ENCODE measurements around the gene CSTB. TPM values are rescaled to one million over a fixed set of nuclear protein-coding genes. Genes with fewer than 3 reads are reported as not detected.

CSTB gene
- polyA plus RNA-seq, 4 donors: 42.1 to 109 (median 61.5) TPM

- H3K4me1 ChIP-seq (ENCODE audit: control insufficient read depth in 3 of 3, insufficient read depth in 2 of 3, low read depth in 1 of 3, low read length in 2 of 3): peaks cover 0 to 7% (median 2%) of the 10 kb centered on the region in 3 donors
- peak overlapping the region; percentile 71 to 92 (median 84) for H3K4me3 ChIP-seq (ENCODE audit: low read depth in 1 of 3, low read length in 3 of 3)
- FAIRE-seq: no peak
- no peaks in the 10 kb centered on the region for H3K27me3 ChIP-seq (ENCODE audit: control insufficient read depth in 3 of 3, insufficient read depth in 3 of 3, low read length in 3 of 3)
- no peak for DNase-seq
- H3K27ac ChIP-seq (ENCODE audit: low read depth in 1 of 3, low read length in 2 of 3): peak overlapping the region in 1 of 3 donors; percentile 33
- 5 to 11% (median 7%) methylated on average over 13 of the region's 13 CpGs for WGBS, 3 donors
- H3K36me3 ChIP-seq (ENCODE audit: control insufficient read depth in 3 of 3, insufficient read depth in 2 of 3, low read depth in 1 of 3, low read length in 3 of 3): peaks cover 2 to 42% (median 4%) of the 10 kb centered on the region in 3 donors
- no peaks in the 10 kb centered on the region for H3K9me3 ChIP-seq (ENCODE audit: control insufficient read depth in 2 of 2, insufficient read depth in 1 of 2, low read depth in 1 of 2, low read length in 1 of 2)
These were observed 14.0 kb upstream of the CSTB start for GRCh38 chr21:43790010-43790524.

GRCh38 chr21:43789276-43790009, 13.3 kb upstream of the CSTB start, which contains the start of gene RRP1:
Gene RRP1, plus strand, starts transcription at chr21:43789577. Its CDS starts 53 bp downstream, at chr21:43789630.
- Histone ChIP-seq H3K9me3 (ENCODE audit: control insufficient read depth in 2 of 2, insufficient read depth in 1 of 2, low read depth in 1 of 2, low read length in 1 of 2) (no peaks in the 10 kb centered on the region), H3K36me3 (ENCODE audit: control insufficient read depth in 3 of 3, insufficient read depth in 2 of 3, low read depth in 1 of 3, low read length in 3 of 3) (peaks cover 2 to 36% (median 4%) of the 10 kb centered on the region in 3 donors), H3K4me3 (ENCODE audit: low read depth in 1 of 3, low read length in 3 of 3) (peak within 1 kb of the TSS; percentile 71 to 92 (median 84)), H3K4me1 (ENCODE audit: control insufficient read depth in 3 of 3, insufficient read depth in 2 of 3, low read depth in 1 of 3, low read length in 2 of 3) (peaks cover 0 to 7% (median 2%) of the 10 kb centered on the region in 3 donors), H3K27ac (ENCODE audit: low read depth in 1 of 3, low read length in 2 of 3) (peak within 1 kb of the TSS; percentile 60 to 93 (median 89)), H3K27me3 (ENCODE audit: control insufficient read depth in 3 of 3, insufficient read depth in 3 of 3, low read length in 3 of 3) (no peaks in the 10 kb centered on the region)
- no peak for FAIRE-seq
- 0% methylated on average over 65 to 83 of the region's 83 CpGs for WGBS, 3 donors
- DNase-seq: peak; percentile 89 to 98

DNA sequence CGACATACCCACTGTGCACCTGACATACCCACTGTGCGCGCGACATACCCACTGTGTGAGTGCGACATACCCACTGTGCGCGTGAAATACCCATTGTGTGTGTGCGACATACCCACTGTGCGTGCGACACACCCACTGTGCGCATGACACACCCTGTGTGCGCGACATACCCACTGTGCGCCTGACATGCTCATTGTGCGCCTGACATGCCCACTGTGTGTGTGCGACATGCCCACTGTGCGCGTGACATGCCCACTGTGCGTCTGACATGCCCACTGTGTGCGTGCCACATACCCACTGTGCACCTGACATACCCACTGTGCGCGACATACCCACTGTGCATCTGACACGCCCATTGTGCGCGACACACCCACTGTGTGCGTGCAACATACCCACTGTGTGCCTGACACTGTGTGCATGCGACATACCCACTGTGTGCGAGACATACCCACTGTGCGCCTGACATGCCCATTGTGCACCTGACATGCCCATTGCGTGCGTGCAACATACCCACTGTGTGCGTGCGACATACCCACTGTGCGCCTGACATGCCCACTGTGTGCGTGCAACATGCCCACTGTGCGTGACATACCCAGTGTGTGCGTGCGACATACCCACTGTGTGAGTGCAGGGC, 10.8 kb upstream of the CSTB start:
- H3K4me3 ChIP-seq (ENCODE audit: low read depth in 1 of 3, low read length in 3 of 3): no peak overlapping the region
- no peak overlapping the region for H3K27ac ChIP-seq (ENCODE audit: low read depth in 1 of 3, low read length in 2 of 3)
- H3K4me1 ChIP-seq (ENCODE audit: control insufficient read depth in 3 of 3, insufficient read depth in 2 of 3, low read depth in 1 of 3, low read length in 2 of 3): peaks cover 0 to 7% (median 2%) of the 10 kb centered on the region in 3 donors
- H3K27me3 ChIP-seq (ENCODE audit: control insufficient read depth in 3 of 3, insufficient read depth in 3 of 3, low read length in 3 of 3): no peaks in the 10 kb centered on the region
- DNase-seq (no peak), FAIRE-seq (no peak)
- no peaks in the 10 kb centered on the region for H3K9me3 ChIP-seq (ENCODE audit: control insufficient read depth in 2 of 2, insufficient read depth in 1 of 2, low read depth in 1 of 2, low read length in 1 of 2)
- 92 to 96% (median 95%) methylated on average over 38 of the region's 38 CpGs for WGBS, 3 donors
- peaks cover 0 to 11% (median 0%) of the 10 kb centered on the region in 3 donors for H3K36me3 ChIP-seq (ENCODE audit: control insufficient read depth in 3 of 3, insufficient read depth in 2 of 3, low read depth in 1 of 3, low read length in 3 of 3)

DNA sequence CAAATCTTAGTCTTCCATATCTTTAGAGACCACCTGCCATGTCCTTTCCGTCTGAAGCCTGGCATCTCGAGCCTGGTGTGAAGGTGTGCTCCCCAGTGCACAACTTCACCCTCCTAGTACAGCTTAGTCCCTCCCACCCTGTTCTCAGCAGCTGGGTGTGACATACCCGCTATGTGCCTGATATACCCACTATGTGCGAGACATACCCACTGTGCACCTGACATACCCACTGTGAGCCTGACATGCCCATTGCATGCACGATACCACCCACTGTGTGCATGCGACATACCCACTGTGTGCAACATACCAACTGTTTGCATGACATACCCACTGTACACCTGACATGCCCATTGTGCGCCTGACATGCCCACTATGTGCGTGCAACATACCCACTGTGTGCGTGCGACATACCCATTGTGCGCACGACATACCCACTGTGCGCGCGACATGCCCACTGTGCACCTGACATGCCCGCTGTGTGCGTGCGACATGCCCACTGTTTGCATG, 10.2 kb upstream of the CSTB start:
- FAIRE-seq (no peak), DNase-seq (no peak)
- Histone ChIP-seq H3K27ac (ENCODE audit: low read depth in 1 of 3, low read length in 2 of 3) (no peak overlapping the region), H3K36me3 (ENCODE audit: control insufficient read depth in 3 of 3, insufficient read depth in 2 of 3, low read depth in 1 of 3, low read length in 3 of 3) (peaks cover 0 to 5% (median 0%) of the 10 kb centered on the region in 3 donors), H3K4me3 (ENCODE audit: low read depth in 1 of 3, low read length in 3 of 3) (no peak overlapping the region), H3K9me3 (ENCODE audit: control insufficient read depth in 2 of 2, insufficient read depth in 1 of 2, low read depth in 1 of 2, low read length in 1 of 2) (no peaks in the 10 kb centered on the region), H3K27me3 (ENCODE audit: control insufficient read depth in 3 of 3, insufficient read depth in 3 of 3, low read length in 3 of 3) (no peaks in the 10 kb centered on the region), H3K4me1 (ENCODE audit: control insufficient read depth in 3 of 3, insufficient read depth in 2 of 3, low read depth in 1 of 3, low read length in 2 of 3) (peaks cover 0 to 9% (median 2%) of the 10 kb centered on the region in 3 donors)
- WGBS, 3 donors: 86 to 87% (median 86%) methylated on average over 18 of the region's 18 CpGs

DNA sequence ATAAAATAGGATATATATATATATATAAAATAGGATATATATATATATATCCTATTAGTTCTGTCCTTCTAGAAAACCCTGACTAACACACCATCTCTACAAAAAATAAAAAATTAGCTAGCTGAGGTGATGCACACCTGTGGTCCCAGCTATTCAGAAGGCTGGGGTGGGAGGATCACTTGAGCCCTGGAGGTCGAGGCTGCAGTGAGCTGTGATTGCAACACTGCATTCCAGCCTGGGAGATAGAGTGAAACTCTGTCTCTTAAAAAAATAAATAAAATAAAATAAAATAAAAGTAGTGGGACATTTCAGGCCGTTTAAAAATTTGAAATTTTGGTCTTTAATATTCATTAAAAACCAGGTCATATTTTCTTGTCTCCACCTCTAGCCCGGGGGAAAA, 9.0 kb upstream of the CSTB start:
- 46 to 56% (median 56%) methylated on average over 3 of the region's 3 CpGs for WGBS, 3 donors
- Histone ChIP-seq H3K9me3 (ENCODE audit: control insufficient read depth in 2 of 2, insufficient read depth in 1 of 2, low read depth in 1 of 2, low read length in 1 of 2) (no peaks in the 10 kb centered on the region), H3K27ac (ENCODE audit: low read depth in 1 of 3, low read length in 2 of 3) (no peak overlapping the region), H3K4me3 (ENCODE audit: low read depth in 1 of 3, low read length in 3 of 3) (no peak overlapping the region), H3K27me3 (ENCODE audit: control insufficient read depth in 3 of 3, insufficient read depth in 3 of 3, low read length in 3 of 3) (no peaks in the 10 kb centered on the region), H3K36me3 (ENCODE audit: control insufficient read depth in 3 of 3, insufficient read depth in 2 of 3, low read depth in 1 of 3, low read length in 3 of 3) (no peaks in the 10 kb centered on the region), H3K4me1 (ENCODE audit: control insufficient read depth in 3 of 3, insufficient read depth in 2 of 3, low read depth in 1 of 3, low read length in 2 of 3) (peaks cover 0 to 6% (median under 1%) of the 10 kb centered on the region in 3 donors)
- no peak for DNase-seq
- FAIRE-seq: no peak

DNA sequence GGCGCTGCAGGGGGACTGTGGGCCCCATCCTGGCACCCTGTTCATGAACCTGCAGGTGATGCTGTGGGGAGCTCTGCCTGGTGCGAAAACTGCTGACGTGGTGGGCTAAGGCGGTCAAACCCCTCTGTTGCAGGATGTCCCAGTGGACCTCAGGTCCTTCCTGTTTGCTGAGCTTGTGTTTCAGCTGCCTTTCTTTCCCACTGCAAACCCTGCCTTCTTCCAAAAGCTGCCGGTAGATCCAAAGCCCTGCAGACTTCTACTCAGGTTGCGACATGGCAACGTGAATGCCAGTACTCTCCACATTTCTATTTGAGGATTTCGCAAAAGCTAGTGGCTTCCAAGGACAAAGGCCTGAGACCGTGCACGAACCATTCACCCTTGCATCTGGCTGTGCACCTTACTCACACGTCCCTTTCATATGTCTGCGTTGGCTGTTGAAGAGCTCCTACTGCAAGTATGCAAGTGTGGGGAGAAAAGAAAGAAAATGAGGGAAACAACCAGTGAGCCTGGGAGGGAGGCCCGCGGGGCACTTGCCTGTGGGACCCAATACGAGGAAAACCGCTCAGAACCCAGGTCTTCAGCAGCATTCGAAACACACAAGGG, 7.1 kb upstream of the CSTB start:
- H3K36me3 ChIP-seq (ENCODE audit: control insufficient read depth in 3 of 3, insufficient read depth in 2 of 3, low read depth in 1 of 3, low read length in 3 of 3): no peaks in the 10 kb centered on the region
- FAIRE-seq: no peak
- H3K27ac ChIP-seq (ENCODE audit: low read depth in 1 of 3, low read length in 2 of 3): no peak overlapping the region
- peaks cover 0 to 11% (median 0%) of the 10 kb centered on the region in 3 donors for H3K4me1 ChIP-seq (ENCODE audit: control insufficient read depth in 3 of 3, insufficient read depth in 2 of 3, low read depth in 1 of 3, low read length in 2 of 3)
- H3K27me3 ChIP-seq (ENCODE audit: control insufficient read depth in 3 of 3, insufficient read depth in 3 of 3, low read length in 3 of 3): no peaks in the 10 kb centered on the region
- WGBS, 3 donors: 83 to 94% (median 87%) methylated on average over 17 of the region's 17 CpGs
- no peak overlapping the region for H3K4me3 ChIP-seq (ENCODE audit: low read depth in 1 of 3, low read length in 3 of 3)
- no peaks in the 10 kb centered on the region for H3K9me3 ChIP-seq (ENCODE audit: control insufficient read depth in 2 of 2, insufficient read depth in 1 of 2, low read depth in 1 of 2, low read length in 1 of 2)
- no peak for DNase-seq

DNA sequence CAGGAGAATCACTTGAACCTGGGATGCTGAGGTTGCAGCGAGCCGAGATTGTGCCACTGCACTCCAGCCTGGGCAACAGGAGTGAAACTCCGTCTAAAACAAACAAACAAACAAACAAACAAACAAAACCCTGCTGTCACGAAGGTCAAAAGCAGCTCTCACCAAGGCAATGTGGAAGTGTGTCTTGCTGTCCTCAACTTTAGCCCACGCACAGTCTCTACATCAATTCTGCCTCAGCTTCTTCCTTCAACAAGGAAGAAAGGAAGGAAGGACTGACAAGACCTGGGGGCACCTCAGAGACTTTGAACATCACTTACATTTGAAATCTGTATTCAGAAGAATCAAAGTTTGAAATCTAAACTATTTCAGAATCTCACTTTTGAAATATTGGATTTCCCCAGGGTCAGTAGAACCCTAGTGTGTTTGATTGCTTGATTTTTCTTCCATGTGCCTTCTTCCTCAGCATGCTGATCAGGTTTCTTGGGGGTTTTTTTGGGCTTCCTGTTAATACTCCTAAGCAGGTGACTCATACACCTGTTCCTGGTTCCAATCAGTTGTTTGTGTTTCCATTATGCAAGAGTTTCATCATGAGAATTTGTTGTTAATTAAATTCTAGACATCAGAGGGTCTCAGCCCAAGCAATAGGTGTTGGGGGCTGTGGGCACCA, 6.5 kb upstream of the CSTB start:
- H3K4me3 ChIP-seq (ENCODE audit: low read depth in 1 of 3, low read length in 3 of 3): no peak overlapping the region
- H3K4me1 ChIP-seq (ENCODE audit: control insufficient read depth in 3 of 3, insufficient read depth in 2 of 3, low read depth in 1 of 3, low read length in 2 of 3): peaks cover 0 to 11% (median 0%) of the 10 kb centered on the region in 3 donors
- no peak for DNase-seq
- FAIRE-seq: no peak
- 80 to 82% (median 80%) methylated on average over 5 of the region's 5 CpGs for WGBS, 3 donors
- no peaks in the 10 kb centered on the region for H3K36me3 ChIP-seq (ENCODE audit: control insufficient read depth in 3 of 3, insufficient read depth in 2 of 3, low read depth in 1 of 3, low read length in 3 of 3)
- no peak overlapping the region for H3K27ac ChIP-seq (ENCODE audit: low read depth in 1 of 3, low read length in 2 of 3)
- no peaks in the 10 kb centered on the region for H3K9me3 ChIP-seq (ENCODE audit: control insufficient read depth in 2 of 2, insufficient read depth in 1 of 2, low read depth in 1 of 2, low read length in 1 of 2)
- H3K27me3 ChIP-seq (ENCODE audit: control insufficient read depth in 3 of 3, insufficient read depth in 3 of 3, low read length in 3 of 3): no peaks in the 10 kb centered on the region

DNA sequence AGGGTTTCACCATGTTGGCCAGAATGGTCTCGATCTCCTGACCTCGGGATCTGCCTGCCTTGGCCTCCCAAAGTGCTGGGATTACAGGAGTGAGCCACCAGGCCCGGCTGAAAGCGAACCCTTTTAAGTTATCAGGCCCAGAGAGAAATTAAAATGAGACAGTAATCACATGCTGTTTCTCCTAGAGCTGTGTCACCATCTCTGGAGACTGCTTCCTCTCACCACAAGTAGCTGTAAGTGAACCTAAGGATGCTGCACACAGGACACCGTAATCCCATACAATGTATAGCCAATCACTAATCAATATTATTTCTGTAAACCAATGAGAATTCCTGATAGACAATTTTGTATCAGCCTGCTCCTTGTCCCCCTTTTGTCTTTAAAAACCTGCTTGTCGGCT, 5.7 kb upstream of the CSTB start:
- 77 to 85% (median 81%) methylated on average over 6 of the region's 6 CpGs for WGBS, 3 donors
- no peak overlapping the region for H3K27ac ChIP-seq (ENCODE audit: low read depth in 1 of 3, low read length in 2 of 3)

More for the DNA sequence above, 5.7 kb upstream of the CSTB start:
- Histone ChIP-seq H3K4me3 (ENCODE audit: low read depth in 1 of 3, low read length in 3 of 3) (no peak overlapping the region), H3K27me3 (ENCODE audit: control insufficient read depth in 3 of 3, insufficient read depth in 3 of 3, low read length in 3 of 3) (no peaks in the 10 kb centered on the region), H3K36me3 (ENCODE audit: control insufficient read depth in 3 of 3, insufficient read depth in 2 of 3, low read depth in 1 of 3, low read length in 3 of 3) (no peaks in the 10 kb centered on the region), H3K4me1 (ENCODE audit: control insufficient read depth in 3 of 3, insufficient read depth in 2 of 3, low read depth in 1 of 3, low read length in 2 of 3) (peaks cover 0 to 11% (median 0%) of the 10 kb centered on the region in 3 donors), H3K9me3 (ENCODE audit: control insufficient read depth in 2 of 2, insufficient read depth in 1 of 2, low read depth in 1 of 2, low read length in 1 of 2) (no peaks in the 10 kb centered on the region)
- no peak for FAIRE-seq
- no peak for DNase-seq

All from small intestine (tissue), 7 donors.